ENCODE data around the gene EPB41L4A.

DNA sequence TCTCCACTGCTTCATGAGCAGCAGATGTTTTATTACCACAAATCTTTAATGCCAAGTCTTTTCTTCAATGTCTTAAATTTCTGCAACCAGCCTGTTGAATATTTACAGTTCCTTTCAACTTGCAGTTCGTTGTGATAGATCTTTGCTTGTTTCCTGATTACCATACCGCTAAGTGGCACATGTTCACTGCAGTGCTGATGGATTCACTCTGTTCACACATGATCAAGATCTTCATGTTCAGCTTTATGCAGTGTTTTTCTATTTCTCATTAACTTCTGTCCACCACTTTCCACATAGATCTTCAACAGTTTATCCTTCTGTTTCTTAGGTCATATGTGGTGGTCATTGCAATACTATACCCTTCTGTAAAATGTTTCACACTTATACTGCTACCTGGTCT, 280.6 kb downstream of the EPB41L4A start:
- TF ChIP-seq, protein P1, sequence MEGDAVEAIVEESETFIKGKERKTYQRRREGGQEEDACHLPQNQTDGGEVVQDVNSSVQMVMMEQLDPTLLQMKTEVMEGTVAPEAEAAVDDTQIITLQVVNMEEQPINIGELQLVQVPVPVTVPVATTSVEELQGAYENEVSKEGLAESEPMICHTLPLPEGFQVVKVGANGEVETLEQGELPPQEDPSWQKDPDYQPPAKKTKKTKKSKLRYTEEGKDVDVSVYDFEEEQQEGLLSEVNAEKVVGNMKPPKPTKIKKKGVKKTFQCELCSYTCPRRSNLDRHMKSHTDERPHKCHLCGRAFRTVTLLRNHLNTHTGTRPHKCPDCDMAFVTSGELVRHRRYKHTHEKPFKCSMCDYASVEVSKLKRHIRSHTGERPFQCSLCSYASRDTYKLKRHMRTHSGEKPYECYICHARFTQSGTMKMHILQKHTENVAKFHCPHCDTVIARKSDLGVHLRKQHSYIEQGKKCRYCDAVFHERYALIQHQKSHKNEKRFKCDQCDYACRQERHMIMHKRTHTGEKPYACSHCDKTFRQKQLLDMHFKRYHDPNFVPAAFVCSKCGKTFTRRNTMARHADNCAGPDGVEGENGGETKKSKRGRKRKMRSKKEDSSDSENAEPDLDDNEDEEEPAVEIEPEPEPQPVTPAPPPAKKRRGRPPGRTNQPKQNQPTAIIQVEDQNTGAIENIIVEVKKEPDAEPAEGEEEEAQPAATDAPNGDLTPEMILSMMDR (IDR thresholded peaks at IDR 0.05; ENCODE audit: low read length): no peak
- TF ChIP-seq EZH2 (optimal IDR thresholded peaks at IDR 0.05; ENCODE audit: low read depth, low read length): no peak
- TF ChIP-seq EZH2phosphoT487 (IDR thresholded peaks at IDR 0.05; ENCODE audit: low read length): no peak
